HG03060 (cell line): ENCODE measurements around the gene ACAP2.
A peak's percentile ranks its signal among the peaks of the same experiment; 100 is the strongest.
"Not testable (repeated sequence)": the region's sequence is repeated elsewhere in the genome, so short reads cannot be mapped to it uniquely, and the experiment has no call there.

ENCODE experiments used
- ATAC-seq: cut with Tn5 transposase; IDR thresholded peaks from one replicate; pipeline ENCODE4 v1.9.1; 2021; ENCODE audit warnings: low read depth, moderate number of reproducible peaks; ENCODE audit not compliant: unreplicated experiment

ACAP2 gene, protein sequence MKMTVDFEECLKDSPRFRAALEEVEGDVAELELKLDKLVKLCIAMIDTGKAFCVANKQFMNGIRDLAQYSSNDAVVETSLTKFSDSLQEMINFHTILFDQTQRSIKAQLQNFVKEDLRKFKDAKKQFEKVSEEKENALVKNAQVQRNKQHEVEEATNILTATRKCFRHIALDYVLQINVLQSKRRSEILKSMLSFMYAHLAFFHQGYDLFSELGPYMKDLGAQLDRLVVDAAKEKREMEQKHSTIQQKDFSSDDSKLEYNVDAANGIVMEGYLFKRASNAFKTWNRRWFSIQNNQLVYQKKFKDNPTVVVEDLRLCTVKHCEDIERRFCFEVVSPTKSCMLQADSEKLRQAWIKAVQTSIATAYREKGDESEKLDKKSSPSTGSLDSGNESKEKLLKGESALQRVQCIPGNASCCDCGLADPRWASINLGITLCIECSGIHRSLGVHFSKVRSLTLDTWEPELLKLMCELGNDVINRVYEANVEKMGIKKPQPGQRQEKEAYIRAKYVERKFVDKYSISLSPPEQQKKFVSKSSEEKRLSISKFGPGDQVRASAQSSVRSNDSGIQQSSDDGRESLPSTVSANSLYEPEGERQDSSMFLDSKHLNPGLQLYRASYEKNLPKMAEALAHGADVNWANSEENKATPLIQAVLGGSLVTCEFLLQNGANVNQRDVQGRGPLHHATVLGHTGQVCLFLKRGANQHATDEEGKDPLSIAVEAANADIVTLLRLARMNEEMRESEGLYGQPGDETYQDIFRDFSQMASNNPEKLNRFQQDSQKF

DNA sequence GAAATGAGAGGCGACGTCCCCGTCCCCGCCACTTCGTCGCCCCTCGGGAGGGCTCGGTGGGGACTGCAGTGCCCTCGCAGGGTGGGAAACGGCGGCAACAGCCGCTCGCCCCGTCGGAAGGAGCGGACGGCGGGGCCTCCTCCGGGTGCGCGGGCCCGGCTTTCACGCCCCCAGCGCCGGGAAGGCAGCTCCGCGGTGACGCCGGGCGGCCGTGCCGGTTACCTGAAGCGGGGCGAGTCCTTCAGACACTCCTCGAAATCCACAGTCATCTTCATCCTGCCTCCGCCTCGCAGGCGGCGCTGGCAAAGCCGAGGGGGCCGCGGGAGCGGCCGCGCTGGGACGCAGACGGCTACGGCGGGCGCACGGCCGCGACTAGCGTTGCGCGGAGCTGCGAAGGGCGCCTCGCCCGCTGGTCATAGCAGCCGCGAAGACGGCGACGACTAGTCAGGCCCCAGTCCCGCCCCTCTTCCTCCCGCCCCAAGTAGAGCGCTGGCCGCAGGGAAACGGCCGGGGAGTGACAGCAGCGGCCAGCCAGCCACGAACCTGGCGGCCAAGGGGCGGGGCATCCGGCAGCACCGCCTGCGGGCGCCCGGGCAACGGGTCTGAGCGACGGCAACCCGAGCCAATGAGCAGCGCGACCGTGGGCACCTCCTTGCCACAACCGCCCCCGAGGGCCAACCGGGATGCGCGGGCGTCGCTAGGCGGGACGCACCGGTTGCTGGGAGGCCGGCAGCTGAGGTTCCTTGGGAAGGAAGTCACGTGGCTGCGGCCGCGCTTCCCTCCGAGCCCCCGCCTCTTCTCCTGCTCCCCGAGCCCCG, at the start of gene ACAP2:
ACAP2 (minus strand) TSS at position 448 of the 818 bp plus-strand sequence; CDS start at position 275, 173 bp downstream.
- ATAC-seq: peak; percentile 67

DNA sequence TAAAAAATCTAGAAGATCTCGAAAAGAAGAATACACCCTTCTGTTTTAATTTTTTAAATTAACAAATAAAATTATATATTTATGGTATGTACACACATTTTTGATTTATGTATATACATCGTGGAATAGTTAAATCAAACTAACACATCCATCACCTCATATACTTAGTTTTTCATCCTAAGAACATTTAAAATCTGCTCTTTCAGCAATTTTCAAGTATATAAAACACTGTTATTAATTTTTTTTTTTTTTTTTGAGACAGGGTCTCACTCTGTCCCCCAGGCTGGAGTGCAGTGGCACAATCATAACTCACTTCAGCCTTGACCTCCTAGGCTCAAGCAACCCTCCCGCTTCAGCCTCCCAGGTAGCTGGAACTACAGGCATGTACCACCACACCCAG, 32.8 kb upstream of the ACAP2 start:
- no peak for ATAC-seq

DNA sequence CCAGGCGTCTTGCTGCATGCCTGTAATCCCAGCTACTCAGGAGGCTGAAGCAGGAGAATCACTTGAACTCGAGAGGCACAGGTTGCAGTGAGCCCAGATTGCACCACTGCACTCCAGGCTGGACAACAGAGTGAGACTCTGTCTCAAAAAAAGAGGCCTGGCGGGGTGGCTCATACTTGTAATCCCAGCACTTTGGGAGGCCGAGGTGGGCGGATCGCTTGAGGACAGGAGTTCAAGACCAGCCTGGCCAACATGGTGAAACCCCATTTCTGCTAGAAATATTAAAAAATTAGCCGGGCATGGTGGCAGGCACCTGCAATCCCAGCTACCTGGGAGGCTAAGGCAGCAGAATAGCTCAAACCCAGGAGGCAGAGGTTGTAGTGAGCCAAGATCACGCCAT, 32.3 kb upstream of the ACAP2 start:
- not testable (repeated sequence) for ATAC-seq

DNA sequence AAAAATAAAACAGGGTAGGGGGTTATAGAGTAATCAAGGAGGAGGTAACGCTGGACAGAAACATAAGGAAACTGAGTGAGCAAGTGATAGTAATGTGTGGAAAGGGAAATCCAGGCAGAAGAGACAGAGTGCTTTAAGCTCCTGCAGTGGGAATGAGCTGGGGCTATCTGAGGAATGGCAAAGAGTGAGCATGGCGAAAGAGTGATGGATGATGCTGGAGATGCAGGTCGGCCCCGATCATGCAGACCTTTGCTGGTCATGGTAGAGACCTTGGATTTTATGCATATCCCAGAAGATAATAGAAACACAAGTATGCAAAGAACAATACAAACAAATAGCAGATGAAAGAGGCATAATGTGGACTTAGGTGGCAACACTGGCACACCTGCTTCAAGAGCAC, 26.0 kb upstream of the ACAP2 start:
- no peak for ATAC-seq

DNA sequence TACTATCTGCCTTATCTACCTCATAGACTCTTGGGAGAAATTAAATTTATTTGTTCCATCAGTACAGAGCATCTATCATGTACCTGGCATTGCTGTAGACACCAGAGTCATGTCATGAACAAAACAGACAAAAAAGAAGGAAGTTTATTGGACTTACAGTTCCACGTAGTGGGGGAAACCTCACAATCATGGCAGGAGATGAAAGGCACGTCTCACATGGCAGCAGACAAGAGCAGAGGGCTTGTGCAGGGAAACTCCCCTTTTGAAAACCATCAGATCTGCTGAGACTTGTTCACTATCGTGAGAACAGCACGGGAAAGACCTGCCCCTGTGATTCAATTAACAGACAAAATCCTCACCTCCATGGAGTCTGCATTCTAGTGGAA, 25.6 kb upstream of the ACAP2 start:
- ATAC-seq: no peak

DNA sequence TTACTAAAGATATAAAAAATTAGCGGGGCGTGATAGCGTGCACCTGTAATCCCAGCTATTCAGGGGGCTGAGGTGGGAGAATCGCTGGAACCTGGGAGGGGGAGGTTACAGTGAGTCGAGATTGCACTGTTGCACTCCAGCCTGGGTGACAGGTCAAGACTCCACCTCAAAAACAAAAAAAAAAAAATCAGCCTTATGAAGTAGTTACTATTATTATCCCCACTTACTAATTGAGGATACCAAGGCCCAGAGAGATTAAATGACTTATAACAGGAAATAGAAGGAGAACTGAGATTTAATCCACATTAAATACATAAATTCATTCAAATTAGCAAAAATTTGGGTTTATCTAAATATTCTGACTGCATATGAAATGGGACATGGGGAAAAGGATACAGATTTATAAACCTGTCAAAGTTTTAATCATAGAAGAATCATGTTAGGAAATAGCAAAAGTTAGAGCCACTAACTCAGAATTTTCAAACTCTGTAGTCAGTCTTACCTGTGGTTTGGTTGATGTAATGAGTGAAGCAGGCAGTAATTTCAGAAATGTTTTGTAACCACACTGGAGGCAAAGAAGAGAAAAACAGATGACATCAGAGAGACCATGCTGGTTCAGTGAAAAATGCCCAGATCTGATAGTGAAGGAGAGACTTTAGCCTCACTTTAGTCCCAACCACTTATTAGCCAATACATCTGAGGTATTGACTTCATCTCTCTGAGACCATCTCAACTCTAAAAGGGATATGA, 25.0 kb upstream of the ACAP2 start:
- ATAC-seq: no peak

DNA sequence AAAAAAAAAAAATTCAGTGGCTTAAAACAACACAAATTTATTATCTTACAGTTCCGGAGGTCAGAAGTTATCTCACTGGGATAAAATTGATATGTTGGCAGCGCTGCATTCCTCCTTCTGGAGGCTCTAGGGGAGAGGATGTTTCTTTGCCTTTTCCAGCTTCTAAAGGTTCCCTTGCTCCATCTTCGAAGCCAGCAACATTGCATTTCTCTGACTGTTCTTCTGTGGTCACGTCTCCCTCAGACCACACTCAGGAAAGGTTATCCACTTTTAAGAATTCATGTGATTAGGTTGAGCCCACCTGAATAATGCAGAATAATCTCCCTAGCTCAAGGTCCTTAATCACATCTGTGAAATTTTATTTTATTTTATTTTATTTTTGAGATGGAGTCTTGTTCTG, 23.4 kb upstream of the ACAP2 start:
- no peak for ATAC-seq

DNA sequence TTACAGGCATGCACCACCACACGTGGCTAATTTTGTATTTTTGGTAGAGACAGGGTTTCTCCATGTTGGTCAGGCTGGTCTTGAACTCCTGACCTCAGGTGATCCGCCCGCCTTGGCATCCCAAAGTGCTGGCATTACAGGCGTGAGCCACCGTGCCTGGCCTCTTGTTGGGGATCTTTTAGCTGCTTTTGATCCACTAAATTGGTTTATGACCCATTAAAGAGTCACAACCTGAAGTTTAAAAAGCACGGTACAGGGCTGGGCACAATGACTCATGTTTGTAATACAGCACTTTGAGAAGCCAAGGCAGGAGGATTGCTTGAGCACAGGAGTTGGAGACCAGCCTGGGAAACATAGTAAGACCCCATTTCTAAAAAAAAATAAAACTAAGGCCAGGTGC, 20.1 kb upstream of the ACAP2 start:
- not testable (repeated sequence) for ATAC-seq

DNA sequence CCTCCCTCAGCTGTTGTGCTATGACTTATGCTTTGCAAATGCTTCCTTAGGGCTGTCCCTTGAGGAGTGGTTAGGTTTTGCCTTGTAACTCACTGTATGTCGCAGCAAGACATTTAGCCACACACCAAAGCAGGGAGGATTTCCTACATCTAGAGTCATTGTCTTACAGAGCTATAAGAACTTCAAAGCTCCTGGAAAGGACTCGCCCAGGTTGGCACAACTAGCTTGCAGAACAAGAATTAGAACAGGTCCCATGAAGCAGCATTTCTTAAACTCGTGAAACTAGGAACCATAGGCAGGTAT, 19.4 kb upstream of the ACAP2 start:
- no peak for ATAC-seq

DNA sequence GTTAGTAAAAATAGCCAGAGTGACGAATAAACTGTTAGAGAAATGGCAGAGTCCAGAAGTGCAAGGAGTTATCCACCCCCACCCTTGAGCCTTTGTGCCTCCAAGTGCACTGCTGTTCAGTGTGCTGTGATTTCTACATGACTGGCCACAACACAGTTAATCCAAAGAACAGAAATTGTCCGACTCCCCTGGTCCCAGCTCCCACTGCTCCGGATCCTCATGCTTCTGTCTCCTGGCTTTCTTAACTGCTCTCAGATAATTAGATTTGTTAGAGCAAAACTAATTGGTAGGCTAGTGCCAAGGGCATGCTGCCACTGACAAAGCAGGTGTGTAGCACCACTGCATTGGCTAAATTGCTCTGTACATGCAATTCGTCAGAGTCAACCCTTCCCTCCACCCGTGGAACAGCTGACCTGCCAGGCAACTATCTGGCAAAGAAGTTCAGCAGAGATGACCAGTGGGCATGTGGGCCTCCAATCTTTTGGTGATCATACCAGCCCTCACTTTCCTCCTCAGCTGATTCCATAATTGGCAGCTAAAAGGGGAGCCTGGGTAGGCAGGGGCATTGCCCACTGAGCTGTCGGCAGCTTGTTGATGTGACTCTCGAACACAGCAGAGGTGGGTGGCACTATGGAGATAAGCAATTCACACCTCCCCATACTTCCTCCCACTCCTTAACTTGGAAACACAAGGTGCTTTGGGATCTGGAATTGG, 18.9 kb upstream of the ACAP2 start:
- ATAC-seq: no peak

DNA sequence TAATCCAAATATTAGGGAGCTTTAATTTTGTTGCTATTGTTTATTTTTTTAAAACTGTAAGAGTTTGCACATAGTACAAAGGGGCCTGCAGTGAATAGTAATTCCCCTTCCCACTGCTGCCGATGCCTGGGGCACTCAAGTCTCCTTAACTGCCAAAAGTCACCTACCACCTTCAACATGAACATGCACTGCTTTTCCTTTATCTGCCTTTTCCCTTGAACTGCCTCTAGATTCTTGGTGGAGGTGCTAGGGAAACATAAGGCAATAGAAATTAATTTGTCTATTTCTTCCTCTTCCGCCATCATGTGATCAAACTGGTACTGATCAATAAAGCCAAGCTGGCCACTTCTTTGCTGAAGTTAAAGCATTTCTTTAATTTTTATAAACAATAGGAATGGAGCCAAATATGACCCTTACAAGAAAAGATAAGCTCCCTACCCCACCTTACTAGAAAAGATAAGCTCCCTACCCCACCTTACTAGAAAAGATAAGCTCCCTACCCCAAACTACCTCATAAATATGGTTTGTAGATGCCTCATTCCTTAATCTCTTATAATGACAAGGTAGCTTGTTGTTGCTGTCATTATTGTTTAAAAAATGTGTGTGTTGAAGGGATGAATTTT, 17.4 kb upstream of the ACAP2 start:
- no peak for ATAC-seq

DNA sequence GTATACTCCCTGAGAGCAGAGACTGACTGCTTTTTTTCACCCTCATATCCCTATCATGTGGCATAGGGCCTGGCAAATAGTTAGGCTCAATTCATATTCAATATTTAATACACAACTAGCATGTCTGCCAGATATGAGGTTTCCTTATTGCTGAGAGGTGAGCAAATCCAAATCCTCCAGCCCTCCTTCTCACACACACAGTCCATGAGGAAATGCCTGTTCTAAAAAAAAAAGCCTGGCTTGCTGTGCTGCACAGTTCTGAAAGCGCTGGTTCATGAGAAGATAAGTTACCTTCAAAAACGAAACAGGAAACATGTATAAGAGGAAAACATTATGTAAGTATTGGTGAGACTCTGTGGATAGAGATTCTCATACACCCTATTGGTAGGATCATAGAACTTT, 15.5 kb upstream of the ACAP2 start:
- ATAC-seq: no peak

DNA sequence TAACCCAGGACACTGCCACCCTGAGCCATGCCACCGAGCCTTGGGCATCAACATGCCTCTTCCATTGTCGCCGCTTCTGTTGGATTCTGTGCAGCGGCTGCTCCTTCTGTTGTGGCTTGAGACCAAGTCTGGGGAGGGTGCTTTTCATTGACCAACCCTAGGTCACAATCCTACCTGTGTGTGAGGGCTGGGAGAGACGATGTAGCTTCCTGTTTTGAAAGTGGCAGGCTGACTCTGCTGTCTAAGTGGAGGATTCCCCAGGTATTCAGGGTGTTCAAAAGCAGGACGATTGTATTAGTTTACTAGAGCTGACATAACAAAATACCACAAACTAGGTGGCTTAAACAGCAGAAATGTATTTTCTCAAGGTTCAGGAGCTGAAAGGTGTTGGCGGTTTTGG, 13.0 kb upstream of the ACAP2 start:
- ATAC-seq: no peak

DNA sequence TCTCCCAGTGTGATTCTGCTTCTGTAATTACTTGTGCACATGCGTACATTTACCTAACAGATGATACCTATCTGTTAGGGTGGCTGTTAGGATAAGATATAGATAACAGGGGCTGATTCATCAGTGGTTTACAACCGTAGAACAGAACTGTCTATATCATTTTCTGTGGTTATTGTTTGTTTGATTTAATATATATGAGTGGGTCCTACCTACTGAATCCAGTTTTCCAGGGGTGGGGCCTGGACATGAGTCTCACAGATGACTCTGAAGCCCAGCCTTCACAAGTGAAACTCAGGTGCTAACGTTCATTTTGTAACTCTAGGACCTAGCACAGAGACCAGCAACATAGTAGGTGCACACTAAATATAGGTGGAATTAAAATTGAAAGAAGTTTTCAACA, 10.4 kb upstream of the ACAP2 start:
- ATAC-seq: no peak

DNA sequence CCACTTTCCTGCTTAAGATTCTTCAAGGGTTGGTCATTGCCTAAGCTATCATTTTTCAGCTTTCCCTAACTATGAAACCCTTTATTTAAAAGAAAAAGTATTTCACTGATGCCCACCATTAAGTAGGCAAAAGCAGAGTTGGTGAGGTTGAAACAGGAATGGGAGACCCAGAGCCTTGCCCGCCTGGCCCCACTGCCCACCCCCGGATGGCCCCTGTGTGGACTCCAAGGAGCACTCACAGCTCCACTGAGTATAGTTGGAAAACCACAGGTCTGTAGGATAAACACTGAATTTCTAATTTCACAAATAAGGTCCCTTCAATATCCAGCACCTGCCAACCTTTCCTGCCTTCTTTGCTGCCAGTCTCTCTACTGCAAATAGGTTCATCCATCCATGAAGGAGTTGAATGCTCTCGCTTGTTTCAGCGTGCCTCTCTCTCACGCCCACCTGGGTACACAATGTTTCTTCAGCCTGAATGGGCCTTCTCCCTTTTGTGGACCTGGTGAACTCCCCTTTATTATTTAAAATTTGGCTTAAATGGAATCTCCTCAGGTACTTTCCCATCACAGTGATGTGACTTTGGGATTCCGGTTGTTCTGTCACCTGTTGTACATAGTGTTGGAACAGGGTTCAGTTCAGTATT, 8.7 kb upstream of the ACAP2 start:
- ATAC-seq: no peak

DNA sequence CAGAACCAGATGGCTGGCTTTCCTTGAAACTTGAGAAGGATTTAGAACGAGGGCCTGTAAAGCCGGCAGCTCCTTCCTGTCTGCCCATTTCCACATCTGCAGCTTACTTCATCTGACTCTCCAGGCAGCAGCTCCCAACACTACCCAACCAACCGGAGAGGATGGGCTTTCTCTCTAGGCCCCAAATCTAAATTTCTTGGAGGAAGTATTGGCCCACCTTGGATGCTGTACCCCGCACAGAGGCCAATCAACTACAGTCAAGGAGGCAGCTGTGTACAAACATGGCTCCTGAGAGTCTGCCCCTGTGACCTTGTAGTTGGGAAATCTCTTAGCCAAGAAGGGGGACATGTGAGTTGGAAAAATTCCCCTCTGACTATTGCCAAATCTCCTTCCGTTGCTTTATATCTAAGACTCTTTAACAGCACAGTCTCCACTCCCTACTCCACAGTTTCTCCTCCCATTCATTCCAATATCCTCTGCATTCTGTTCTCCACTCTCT, 8.0 kb upstream of the ACAP2 start:
- ATAC-seq: no peak

DNA sequence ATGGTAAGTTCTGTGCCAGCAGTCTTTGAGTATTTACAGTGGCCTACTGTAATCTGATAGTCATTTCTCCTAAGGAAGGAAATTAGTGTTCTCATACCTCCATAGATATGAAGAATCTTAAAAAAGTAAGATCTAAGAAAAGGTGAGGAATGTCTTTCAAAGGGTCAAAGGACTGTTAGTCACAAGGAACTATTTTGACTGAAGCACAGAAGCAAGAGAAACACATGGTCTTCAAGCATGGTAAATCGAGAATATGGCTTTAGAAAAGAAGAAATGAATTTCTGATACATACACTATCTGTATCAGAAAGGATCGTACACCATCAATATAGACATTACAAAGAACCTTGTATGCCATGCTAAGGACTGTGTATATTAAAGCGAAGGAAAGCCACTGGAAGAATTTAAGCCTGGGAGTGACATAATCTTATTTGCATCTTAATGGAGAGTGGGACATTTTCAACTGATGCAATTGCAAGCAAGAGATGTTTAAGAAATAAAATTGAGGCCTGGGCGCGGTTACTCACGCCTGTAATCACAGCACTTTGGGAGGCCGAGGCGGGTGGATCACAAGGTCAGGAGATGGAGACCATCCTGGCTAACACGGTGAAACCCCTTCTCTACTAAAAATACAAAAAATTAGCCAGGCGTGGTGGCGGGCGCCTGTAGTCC, 5.5 kb upstream of the ACAP2 start:
- no peak for ATAC-seq

DNA sequence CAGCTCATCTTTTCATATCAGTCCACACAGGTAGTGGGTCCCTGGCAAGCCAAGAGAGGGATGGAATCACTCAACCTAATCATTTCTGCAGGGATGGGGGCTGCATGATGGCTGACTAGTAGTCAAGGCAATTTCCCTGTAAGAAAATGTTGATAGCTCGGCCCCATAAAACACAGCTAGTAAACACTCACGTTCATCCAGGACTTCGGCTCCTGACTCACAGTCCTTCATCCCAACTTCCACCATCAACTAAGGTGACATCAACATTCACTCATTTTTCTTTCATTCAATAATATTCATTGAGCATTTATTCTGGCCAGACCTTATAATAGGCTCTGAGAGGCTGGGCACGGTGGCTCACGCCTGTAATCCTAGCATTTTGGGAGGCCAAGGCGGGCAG, 4.4 kb upstream of the ACAP2 start:
- ATAC-seq: no peak
